H9 (cell line): Measurements from ENCODE around the gene DCLRE1B. TPM values are rescaled to one million over a fixed set of nuclear protein-coding genes. Genes with fewer than 3 reads are reported as not detected.

Experiments
- DNase-seq: peaks from one replicate; pipeline ENCODE4 v3.0.0-alpha.2; 2017
- H2AFZ ChIP-seq: one replicate; pipeline ENCODE4 v1.6.1; 2013; ENCODE audit warnings: mild to moderate bottlenecking, low read length, control low read depth, moderate library complexity
- H2AK5ac ChIP-seq: 2 replicates; pipeline ENCODE4 v1.6.1; 2013; ENCODE audit warnings: low read length, control low read depth, mixed read lengths; ENCODE audit not compliant: insufficient read length
- H2BK120ac ChIP-seq: one replicate; pipeline ENCODE4 v1.6.1; 2013; ENCODE audit warnings: low read depth, mild to moderate bottlenecking, low read length, control low read depth, inconsistent platforms; ENCODE audit not compliant: poor library complexity, severe bottlenecking
- H2BK12ac ChIP-seq: 2 replicates; pipeline ENCODE4 v1.6.1; 2013; ENCODE audit warnings: low read length, control low read depth, mixed read lengths, low read depth; ENCODE audit not compliant: insufficient read length
- H2BK15ac ChIP-seq: 2 replicates; pipeline ENCODE4 v1.6.1; 2013; ENCODE audit warnings: low read depth, low read length, control low read depth
- H2BK20ac ChIP-seq: one replicate; pipeline ENCODE4 v1.6.1; 2013; ENCODE audit warnings: low read depth, mild to moderate bottlenecking, low read length, control low read depth, inconsistent platforms; ENCODE audit not compliant: poor library complexity, severe bottlenecking
- H2BK5ac ChIP-seq: 2 replicates; pipeline ENCODE4 v1.6.1; 2013; ENCODE audit warnings: low read length, control low read depth, mixed read lengths; ENCODE audit not compliant: insufficient read length
- H3K14ac ChIP-seq: 2 replicates; pipeline ENCODE4 v1.6.1; 2013; ENCODE audit warnings: low read length, control low read depth; ENCODE audit not compliant: insufficient read depth
- H3K18ac ChIP-seq: 2 replicates; pipeline ENCODE4 v1.6.1; 2013; ENCODE audit warnings: low read depth, mild to moderate bottlenecking, mixed read lengths, low read length, control low read depth; ENCODE audit not compliant: insufficient read length
- H3K23ac ChIP-seq: 2 replicates; pipeline ENCODE4 v1.6.1; 2013; ENCODE audit warnings: low read length, control low read depth, mixed read lengths, low read depth; ENCODE audit not compliant: insufficient read length
- H3K23me2 ChIP-seq: 2 replicates; pipeline ENCODE4 v1.6.1; 2013; ENCODE audit warnings: low read depth, mild to moderate bottlenecking, mixed read lengths, low read length, control low read depth; ENCODE audit not compliant: insufficient read length, poor library complexity, severe bottlenecking
- H3K27ac ChIP-seq: 2 replicates; pipeline ENCODE4 v1.5.1; 2013; ENCODE audit warnings: low read length, control low read depth, mixed read lengths, low read depth; ENCODE audit not compliant: insufficient read length
- H3K27me3 ChIP-seq: 2 replicates; pipeline ENCODE4 v1.6.1; 2013; ENCODE audit warnings: low read length, control low read depth, inconsistent platforms; ENCODE audit not compliant: insufficient read depth
- H3K4ac ChIP-seq: 2 replicates; pipeline ENCODE4 v1.6.1; 2013; ENCODE audit warnings: low read depth, mild to moderate bottlenecking, control low read depth, inconsistent platforms, low read length, moderate library complexity
- H3K4me1 ChIP-seq: 2 replicates; pipeline ENCODE4 v1.6.1; 2013; ENCODE audit warnings: low read length, control low read depth, inconsistent platforms; ENCODE audit not compliant: insufficient read depth
- H3K4me2 ChIP-seq: 2 replicates; pipeline ENCODE4 v1.6.1; 2013; ENCODE audit warnings: low read length, control low read depth, mixed read lengths; ENCODE audit not compliant: insufficient read length, insufficient read depth
- H3K56ac ChIP-seq: 2 replicates; pipeline ENCODE4 v1.6.1; 2013; ENCODE audit warnings: low read depth, mild to moderate bottlenecking, mixed read lengths, low read length, control low read depth; ENCODE audit not compliant: insufficient read length
- H3K79me1 ChIP-seq: 2 replicates; pipeline ENCODE4 v1.6.1; 2013; ENCODE audit warnings: low read depth, mild to moderate bottlenecking, moderate library complexity, low read length, control low read depth, inconsistent platforms; ENCODE audit not compliant: insufficient read depth, poor library complexity, severe bottlenecking
- H3K79me2 ChIP-seq: 2 replicates; pipeline ENCODE4 v1.6.1; 2013; ENCODE audit warnings: low read length, control low read depth, inconsistent platforms; ENCODE audit not compliant: insufficient read depth
- H3K9ac ChIP-seq: 2 replicates; pipeline ENCODE4 v1.6.1; 2013; ENCODE audit warnings: low read length, control low read depth, mixed read lengths; ENCODE audit not compliant: insufficient read length; ENCODE audit errors: extremely low read depth
- H3K9me3 ChIP-seq: one replicate; pipeline ENCODE4 v1.6.1; 2013; ENCODE audit warnings: low read depth, low read length, inconsistent platforms; ENCODE audit not compliant: control insufficient read depth
- H3T11ph ChIP-seq: one replicate; pipeline ENCODE4 v1.6.1; 2013; ENCODE audit warnings: mild to moderate bottlenecking, low read length, control low read depth, inconsistent platforms
- H4K20me1 ChIP-seq: one replicate; pipeline ENCODE4 v1.6.1; 2013; ENCODE audit not compliant: control insufficient read depth, insufficient read length, insufficient read depth
- H4K5ac ChIP-seq: 2 replicates; pipeline ENCODE4 v1.6.1; 2013; ENCODE audit warnings: low read depth, mild to moderate bottlenecking, mixed read lengths, low read length, control low read depth; ENCODE audit not compliant: insufficient read length
- H4K8ac ChIP-seq: replicated peaks from 2 replicates; pipeline ENCODE4 v1.6.1; 2013; ENCODE audit warnings: low read length, control low read depth, mixed read lengths, low read depth; ENCODE audit not compliant: insufficient read length
- H4K91ac ChIP-seq: 2 replicates; pipeline ENCODE4 v1.6.1; 2013; ENCODE audit warnings: low read depth, mild to moderate bottlenecking, moderate library complexity, mixed read lengths, low read length, control low read depth; ENCODE audit not compliant: insufficient read length
- H3K27ac Mint-ChIP-seq, 3 experiments: 2 replicates in 2 of 3; 3 replicates in 1 of 3; pipeline ENCODE4 v1.8.0; 2020 to 2021; ENCODE audit warnings: mixed read lengths in 3 of 3, mild to moderate bottlenecking in 1 of 3, moderate library complexity in 1 of 3
- H3K27me3 Mint-ChIP-seq: 2 replicates; pipeline ENCODE4 v1.8.0; 2021; ENCODE audit warnings: low read depth, mild to moderate bottlenecking, moderate library complexity, mixed read lengths
- H3K36me3 Mint-ChIP-seq, 3 experiments: 2 replicates in 2 of 3; 3 replicates in 1 of 3; pipeline ENCODE4 v1.8.0; 2020 to 2021; ENCODE audit warnings: low read depth in 3 of 3, mixed read lengths in 3 of 3; ENCODE audit not compliant: insufficient read depth in 1 of 3
- H3K4me1 Mint-ChIP-seq, 2 experiments: 2 replicates each; pipeline ENCODE4 v1.8.0; 2020; ENCODE audit warnings: mixed read lengths in 2 of 2
- H3K4me3 Mint-ChIP-seq, 2 experiments: 2 replicates in 1 of 2; 3 replicates in 1 of 2; pipeline ENCODE4 v1.8.0; 2020 to 2021; ENCODE audit warnings: mild to moderate bottlenecking in 2 of 2, mixed read lengths in 2 of 2, moderate library complexity in 1 of 2
- H3K9me3 Mint-ChIP-seq, 2 experiments: 2 replicates in 1 of 2; 3 replicates in 1 of 2; pipeline ENCODE4 v1.8.0; 2020; ENCODE audit warnings: mild to moderate bottlenecking in 2 of 2, mixed read lengths in 2 of 2, moderate library complexity in 1 of 2
- WGBS: extraction: QIAGEN DNeasy Blood & Tissue Kit; methylation state at CpG from one replicate; pipeline ENCODE4 v1.1.7; 2013; ENCODE audit warnings: missing lambda C conversion rate, low lambda C conversion rate, mixed read lengths; ENCODE audit not compliant: insufficient read length; ENCODE audit errors: extremely low coverage; 5-methylcytosine and 5-hydroxymethylcytosine counted together
- total RNA-seq: library from RNA; stranded (reverse); gene quantifications from 2 replicates; pipeline ENCODE4 v1.2.1, GENCODE V29; 2021
- TF ChIP-seq, protein P1 (sequence below): fragments of 200-600 bp; sonication (generic); conservative IDR thresholded peaks from 3 replicates; pipeline ENCODE4 v1.8.0; 2021; ENCODE audit warnings: antibody characterized with exemption, mild to moderate bottlenecking

DCLRE1B gene
- total RNA-seq, 1 experiment from 2014 or later: 13.4 TPM

DNA sequence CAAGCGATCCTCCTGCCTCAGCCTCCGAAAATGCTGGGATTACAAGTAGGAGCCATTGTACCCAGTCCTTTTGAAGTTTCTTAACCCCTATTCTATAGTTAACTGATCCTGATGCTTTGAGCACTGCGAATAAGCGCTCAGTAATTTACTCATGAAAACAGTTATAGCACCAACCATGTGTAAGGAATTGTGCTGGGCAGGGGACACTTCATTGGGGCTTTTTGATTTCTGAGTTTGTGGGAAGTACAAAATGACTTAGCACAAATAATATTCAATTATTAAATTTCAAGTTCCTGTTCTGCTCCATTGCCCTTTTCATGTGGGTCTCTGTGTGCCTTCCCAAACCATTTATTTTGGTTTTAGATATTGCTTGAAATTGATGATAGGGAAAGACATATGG lies 17.8 kb downstream of the DCLRE1B start:
- Histone ChIP-seq H2BK15ac (no peak overlapping the region), H2BK20ac (no peak overlapping the region)
- WGBS: no CpG with 5 or more reads among the region's 4 CpGs

More for the DNA sequence above, 17.8 kb downstream of the DCLRE1B start:
- Histone ChIP-seq H3T11ph (no peak overlapping the region), H3K14ac (no peak overlapping the region), H4K8ac (no peak overlapping the region), H2BK5ac (no peak overlapping the region), H4K91ac (no peak overlapping the region), H2BK120ac (no peak overlapping the region), H3K4me1 (no peaks in the 10 kb centered on the region), H4K20me1 (no peaks in the 10 kb centered on the region), H3K27ac (no peak overlapping the region), H3K23me2 (no peaks in the 10 kb centered on the region), H2BK12ac (no peak overlapping the region), H3K79me2 (no peaks in the 10 kb centered on the region), H3K9me3 (no peaks in the 10 kb centered on the region), H3K18ac (no peak overlapping the region), H3K27me3 (no peaks in the 10 kb centered on the region), H2AFZ (no peak overlapping the region), H3K4ac (no peak overlapping the region), H3K56ac (no peak overlapping the region), H4K5ac (no peak overlapping the region), H3K23ac (no peak overlapping the region), H3K9ac (no peak overlapping the region), H3K4me2 (no peak overlapping the region), H3K79me1 (no peaks in the 10 kb centered on the region), H2AK5ac (no peak overlapping the region)
- Mint-ChIP-seq H3K4me3 (no peak overlapping the region), H3K4me1 (no peaks in the 10 kb centered on the region), H3K27ac (no peak overlapping the region), H3K36me3 (no peaks in the 10 kb centered on the region), H3K27me3 (peaks cover 25% of the 10 kb centered on the region), H3K9me3 (no peaks in the 10 kb centered on the region)
- TF ChIP-seq, protein P1, sequence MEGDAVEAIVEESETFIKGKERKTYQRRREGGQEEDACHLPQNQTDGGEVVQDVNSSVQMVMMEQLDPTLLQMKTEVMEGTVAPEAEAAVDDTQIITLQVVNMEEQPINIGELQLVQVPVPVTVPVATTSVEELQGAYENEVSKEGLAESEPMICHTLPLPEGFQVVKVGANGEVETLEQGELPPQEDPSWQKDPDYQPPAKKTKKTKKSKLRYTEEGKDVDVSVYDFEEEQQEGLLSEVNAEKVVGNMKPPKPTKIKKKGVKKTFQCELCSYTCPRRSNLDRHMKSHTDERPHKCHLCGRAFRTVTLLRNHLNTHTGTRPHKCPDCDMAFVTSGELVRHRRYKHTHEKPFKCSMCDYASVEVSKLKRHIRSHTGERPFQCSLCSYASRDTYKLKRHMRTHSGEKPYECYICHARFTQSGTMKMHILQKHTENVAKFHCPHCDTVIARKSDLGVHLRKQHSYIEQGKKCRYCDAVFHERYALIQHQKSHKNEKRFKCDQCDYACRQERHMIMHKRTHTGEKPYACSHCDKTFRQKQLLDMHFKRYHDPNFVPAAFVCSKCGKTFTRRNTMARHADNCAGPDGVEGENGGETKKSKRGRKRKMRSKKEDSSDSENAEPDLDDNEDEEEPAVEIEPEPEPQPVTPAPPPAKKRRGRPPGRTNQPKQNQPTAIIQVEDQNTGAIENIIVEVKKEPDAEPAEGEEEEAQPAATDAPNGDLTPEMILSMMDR: no peak
- DNase-seq: no peak
